GM23338 (cell line): Measurements from ENCODE around the gene SPTB. TPM values are rescaled to one million over a fixed set of nuclear protein-coding genes. Genes with fewer than 3 reads are reported as not detected.
A peak's percentile ranks its signal among the peaks of the same experiment; 100 is the strongest.

Experiments used
- ATAC-seq: fragments of 200-7000 bp; cut with Tn5 transposase; 3 replicates; pipeline ENCODE4 v1.9.1; 2020
- DNase-seq: peaks from one replicate; pipeline ENCODE4 v3.0.0-alpha.2; 2015; ENCODE audit warnings: low spot score
- H2AFZ ChIP-seq: fragments of 200-600 bp; sonication (generic); 2 replicates; pipeline ENCODE4 v1.8.0; 2016; ENCODE audit warnings: antibody characterized with exemption, mild to moderate bottlenecking, moderate library complexity
- H3F3A ChIP-seq: fragments of 200-600 bp; sonication (generic); replicated peaks from 2 replicates; pipeline ENCODE4 v1.8.0; 2017; ENCODE audit warnings: antibody characterized with exemption, mixed run types, low read depth
- H3K27ac ChIP-seq: fragments of 200-600 bp; sonication (generic); 2 replicates; pipeline ENCODE4 v1.6.1; 2016; ENCODE audit warnings: low read depth
- H3K27me3 ChIP-seq: fragments of 200-600 bp; sonication (generic); 2 replicates; pipeline ENCODE4 v1.8.0; 2016; ENCODE audit warnings: mild to moderate bottlenecking, mixed run types, moderate library complexity; ENCODE audit not compliant: insufficient read depth
- H3K36me3 ChIP-seq: fragments of 200-600 bp; sonication (generic); 2 replicates; pipeline ENCODE4 v1.8.0; 2016; ENCODE audit warnings: mild to moderate bottlenecking; ENCODE audit not compliant: insufficient read depth
- H3K4me1 ChIP-seq: fragments of 200-600 bp; sonication (generic); 2 replicates; pipeline ENCODE4 v1.8.0; 2016; ENCODE audit warnings: mild to moderate bottlenecking, moderate library complexity; ENCODE audit not compliant: insufficient read depth
- H3K4me2 ChIP-seq: fragments of 200-600 bp; sonication (generic); 2 replicates; pipeline ENCODE4 v1.7.1; 2017; ENCODE audit warnings: mixed run types
- H3K4me3 ChIP-seq: fragments of 200-600 bp; sonication (generic); 2 replicates; pipeline ENCODE4 v1.6.1; 2016; ENCODE audit warnings: mixed run types
- H3K79me2 ChIP-seq: fragments of 200-600 bp; sonication (generic); replicated peaks from 2 replicates; pipeline ENCODE4 v1.8.0; 2017; ENCODE audit warnings: mild to moderate bottlenecking; ENCODE audit not compliant: insufficient read depth
- H3K9me2 ChIP-seq: fragments of 200-600 bp; sonication (generic); 2 replicates; pipeline ENCODE4 v1.8.0; 2017; ENCODE audit not compliant: insufficient read depth
- H4K20me1 ChIP-seq: fragments of 200-600 bp; sonication (generic); replicated peaks from 2 replicates; pipeline ENCODE4 v1.8.0; 2017; ENCODE audit warnings: mild to moderate bottlenecking; ENCODE audit not compliant: insufficient read depth
- H3K27ac Mint-ChIP-seq: 2 replicates; pipeline ENCODE4 v1.8.0; 2020; ENCODE audit warnings: inconsistent platforms, mild to moderate bottlenecking, moderate library complexity, mixed read lengths
- H3K27me3 Mint-ChIP-seq: 3 replicates; pipeline ENCODE4 v1.8.0; 2022; ENCODE audit warnings: low read depth, mild to moderate bottlenecking, moderate library complexity, mixed read lengths, inconsistent platforms; ENCODE audit not compliant: insufficient read depth, poor library complexity
- H3K36me3 Mint-ChIP-seq: 3 replicates; pipeline ENCODE4 v1.8.0; 2021; ENCODE audit warnings: low read depth, mild to moderate bottlenecking, inconsistent platforms, moderate library complexity, mixed read lengths
- H3K4me1 Mint-ChIP-seq: 3 replicates; pipeline ENCODE4 v1.8.0; 2020; ENCODE audit warnings: mild to moderate bottlenecking, inconsistent platforms, mixed read lengths
- H3K4me3 Mint-ChIP-seq: 3 replicates; pipeline ENCODE4 v1.8.0; 2021; ENCODE audit warnings: moderate library complexity, mild to moderate bottlenecking, inconsistent platforms, mixed read lengths
- H3K9me3 Mint-ChIP-seq: 3 replicates; pipeline ENCODE4 v1.8.0; 2020; ENCODE audit warnings: moderate library complexity, mild to moderate bottlenecking, inconsistent platforms, mixed read lengths
- CREB1 ChIP-seq: fragments of 250-450 bp; sonication (Bioruptor Pico); IDR thresholded peaks from 2 replicates; pipeline ENCODE4 v1.5.0; 2020; ENCODE audit warnings: low read depth, mild to moderate bottlenecking, moderate library complexity
- POLR2AphosphoS5 ChIP-seq: IDR thresholded peaks from 2 replicates; pipeline ENCODE4 v1.6.1; 2016; ENCODE audit warnings: antibody characterized with exemption, low read depth
- STAT1 ChIP-seq: IDR thresholded peaks from one replicate; pipeline ENCODE4 v1.6.1; 2016; ENCODE audit warnings: antibody characterized with exemption; ENCODE audit not compliant: unreplicated experiment
- ZNF114 ChIP-seq: fragments of 250-450 bp; sonication (Bioruptor Pico); IDR thresholded peaks from 2 replicates; pipeline ENCODE4 v1.5.0; 2020; ENCODE audit warnings: mild to moderate bottlenecking, moderate library complexity
- polyA plus RNA-seq: library from polyadenylated mRNA; unstranded; fragments of >200 nt; fragmentation: Nextera tagmentation; extraction: Ambion mirVana; gene quantifications from 2 replicates; pipeline ENCODE4 v1.2.1, GENCODE V29; 2016
- total RNA-seq: library from RNA; depleted of rRNA; stranded (reverse); fragments of >200 nt; shearing (Covaris generic); gene quantifications from 2 replicates; pipeline ENCODE4 v1.2.3, GENCODE V29; 2014
- TF ChIP-seq, protein P1 (sequence below): fragments of 250-450 bp; sonication (Bioruptor Pico); IDR thresholded peaks from 2 replicates; pipeline ENCODE4 v1.5.0; 2020; ENCODE audit warnings: mild to moderate bottlenecking, moderate library complexity
- TF ChIP-seq, protein P2 (sequence below), 2 experiments: fragments of 200-600 bp in 1 of 2; sonication (generic) in 1 of 2; conservative IDR thresholded peaks; 2 replicates each; pipeline versions ENCODE4 v1.5.1 to v1.6.1; 2016 to 2017; ENCODE audit warnings: antibody characterized with exemption in 2 of 2, low read depth in 2 of 2, mild to moderate bottlenecking in 2 of 2, moderate library complexity in 1 of 2
- TF ChIP-seq, protein P3 (sequence below): IDR thresholded peaks from 2 replicates; pipeline ENCODE4 v1.6.1; 2016; ENCODE audit warnings: antibody characterized with exemption

SPTB gene
- total and polyA plus RNA-seq, 2 experiments from 2014 or later, result 1.1 to 1.9 TPM

DNA sequence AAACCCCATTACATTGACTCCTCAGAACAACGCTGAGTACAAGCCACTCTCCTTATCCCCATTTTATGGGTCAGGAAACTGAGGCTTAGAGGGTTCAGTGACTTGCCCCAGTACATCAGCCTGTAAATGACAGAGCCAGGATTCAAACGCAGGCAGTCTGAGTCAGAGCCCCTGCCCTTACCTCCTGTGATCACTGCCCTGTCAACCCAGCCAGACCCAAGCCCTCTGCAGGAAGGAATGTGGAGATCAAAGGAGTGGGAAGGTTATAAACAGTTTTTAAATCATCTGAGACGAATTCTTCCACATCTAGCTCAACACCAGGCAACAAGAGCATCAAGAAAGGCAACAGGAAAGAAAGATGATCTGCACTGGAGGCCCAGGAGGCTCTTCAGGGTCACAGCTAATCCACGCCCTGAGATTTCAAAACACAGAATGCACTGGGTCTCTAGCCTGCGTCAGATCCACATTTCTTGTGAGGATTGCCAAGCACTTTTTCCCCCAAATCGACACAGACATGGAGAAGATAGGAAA lies 38.5 kb downstream of the SPTB start:
- Mint-ChIP-seq H3K4me3 (no peak overlapping the region), H3K4me1 (peaks cover 26% of the 10 kb centered on the region), H3K27ac (no peak overlapping the region), H3K9me3 (no peaks in the 10 kb centered on the region), H3K36me3 (no peaks in the 10 kb centered on the region), H3K27me3 (peaks cover 3% of the 10 kb centered on the region)
- H3K79me2 ChIP-seq, result no peaks in the 10 kb centered on the region
- peaks cover 22% of the 10 kb centered on the region for H3K4me1 ChIP-seq
- no peaks in the 10 kb centered on the region for H3K9me2 ChIP-seq
- no peaks in the 10 kb centered on the region for H3K36me3 ChIP-seq
- TF ChIP-seq, protein P1, sequence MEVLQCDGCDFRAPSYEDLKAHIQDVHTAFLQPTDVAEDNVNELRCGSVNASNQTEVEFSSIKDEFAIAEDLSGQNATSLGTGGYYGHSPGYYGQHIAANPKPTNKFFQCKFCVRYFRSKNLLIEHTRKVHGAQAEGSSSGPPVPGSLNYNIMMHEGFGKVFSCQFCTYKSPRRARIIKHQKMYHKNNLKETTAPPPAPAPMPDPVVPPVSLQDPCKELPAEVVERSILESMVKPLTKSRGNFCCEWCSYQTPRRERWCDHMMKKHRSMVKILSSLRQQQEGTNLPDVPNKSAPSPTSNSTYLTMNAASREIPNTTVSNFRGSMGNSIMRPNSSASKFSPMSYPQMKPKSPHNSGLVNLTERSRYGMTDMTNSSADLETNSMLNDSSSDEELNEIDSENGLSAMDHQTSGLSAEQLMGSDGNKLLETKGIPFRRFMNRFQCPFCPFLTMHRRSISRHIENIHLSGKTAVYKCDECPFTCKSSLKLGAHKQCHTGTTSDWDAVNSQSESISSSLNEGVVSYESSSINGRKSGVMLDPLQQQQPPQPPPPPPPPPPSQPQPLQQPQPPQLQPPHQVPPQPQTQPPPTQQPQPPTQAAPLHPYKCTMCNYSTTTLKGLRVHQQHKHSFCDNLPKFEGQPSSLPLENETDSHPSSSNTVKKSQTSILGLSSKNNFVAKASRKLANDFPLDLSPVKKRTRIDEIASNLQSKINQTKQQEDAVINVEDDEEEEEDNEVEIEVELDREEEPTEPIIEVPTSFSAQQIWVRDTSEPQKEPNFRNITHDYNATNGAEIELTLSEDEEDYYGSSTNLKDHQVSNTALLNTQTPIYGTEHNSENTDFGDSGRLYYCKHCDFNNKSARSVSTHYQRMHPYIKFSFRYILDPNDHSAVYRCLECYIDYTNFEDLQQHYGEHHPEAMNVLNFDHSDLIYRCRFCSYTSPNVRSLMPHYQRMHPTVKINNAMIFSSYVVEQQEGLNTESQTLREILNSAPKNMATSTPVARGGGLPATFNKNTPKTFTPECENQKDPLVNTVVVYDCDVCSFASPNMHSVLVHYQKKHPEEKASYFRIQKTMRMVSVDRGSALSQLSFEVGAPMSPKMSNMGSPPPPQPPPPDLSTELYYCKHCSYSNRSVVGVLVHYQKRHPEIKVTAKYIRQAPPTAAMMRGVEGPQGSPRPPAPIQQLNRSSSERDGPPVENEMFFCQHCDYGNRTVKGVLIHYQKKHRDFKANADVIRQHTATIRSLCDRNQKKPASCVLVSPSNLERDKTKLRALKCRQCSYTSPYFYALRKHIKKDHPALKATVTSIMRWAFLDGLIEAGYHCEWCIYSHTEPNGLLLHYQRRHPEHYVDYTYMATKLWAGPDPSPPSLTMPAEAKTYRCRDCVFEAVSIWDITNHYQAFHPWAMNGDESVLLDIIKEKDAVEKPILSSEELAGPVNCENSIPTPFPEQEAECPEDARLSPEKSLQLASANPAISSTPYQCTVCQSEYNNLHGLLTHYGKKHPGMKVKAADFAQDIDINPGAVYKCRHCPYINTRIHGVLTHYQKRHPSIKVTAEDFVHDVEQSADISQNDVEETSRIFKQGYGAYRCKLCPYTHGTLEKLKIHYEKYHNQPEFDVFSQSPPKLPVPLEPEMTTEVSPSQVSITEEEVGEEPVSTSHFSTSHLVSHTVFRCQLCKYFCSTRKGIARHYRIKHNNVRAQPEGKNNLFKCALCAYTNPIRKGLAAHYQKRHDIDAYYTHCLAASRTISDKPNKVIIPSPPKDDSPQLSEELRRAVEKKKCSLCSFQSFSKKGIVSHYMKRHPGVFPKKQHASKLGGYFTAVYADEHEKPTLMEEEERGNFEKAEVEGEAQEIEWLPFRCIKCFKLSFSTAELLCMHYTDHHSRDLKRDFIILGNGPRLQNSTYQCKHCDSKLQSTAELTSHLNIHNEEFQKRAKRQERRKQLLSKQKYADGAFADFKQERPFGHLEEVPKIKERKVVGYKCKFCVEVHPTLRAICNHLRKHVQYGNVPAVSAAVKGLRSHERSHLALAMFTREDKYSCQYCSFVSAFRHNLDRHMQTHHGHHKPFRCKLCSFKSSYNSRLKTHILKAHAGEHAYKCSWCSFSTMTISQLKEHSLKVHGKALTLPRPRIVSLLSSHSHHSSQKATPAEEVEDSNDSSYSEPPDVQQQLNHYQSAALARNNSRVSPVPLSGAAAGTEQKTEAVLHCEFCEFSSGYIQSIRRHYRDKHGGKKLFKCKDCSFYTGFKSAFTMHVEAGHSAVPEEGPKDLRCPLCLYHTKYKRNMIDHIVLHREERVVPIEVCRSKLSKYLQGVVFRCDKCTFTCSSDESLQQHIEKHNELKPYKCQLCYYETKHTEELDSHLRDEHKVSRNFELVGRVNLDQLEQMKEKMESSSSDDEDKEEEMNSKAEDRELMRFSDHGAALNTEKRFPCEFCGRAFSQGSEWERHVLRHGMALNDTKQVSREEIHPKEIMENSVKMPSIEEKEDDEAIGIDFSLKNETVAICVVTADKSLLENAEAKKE (CRISPR knock-in tag), result no peak
- TF ChIP-seq, protein P2, sequence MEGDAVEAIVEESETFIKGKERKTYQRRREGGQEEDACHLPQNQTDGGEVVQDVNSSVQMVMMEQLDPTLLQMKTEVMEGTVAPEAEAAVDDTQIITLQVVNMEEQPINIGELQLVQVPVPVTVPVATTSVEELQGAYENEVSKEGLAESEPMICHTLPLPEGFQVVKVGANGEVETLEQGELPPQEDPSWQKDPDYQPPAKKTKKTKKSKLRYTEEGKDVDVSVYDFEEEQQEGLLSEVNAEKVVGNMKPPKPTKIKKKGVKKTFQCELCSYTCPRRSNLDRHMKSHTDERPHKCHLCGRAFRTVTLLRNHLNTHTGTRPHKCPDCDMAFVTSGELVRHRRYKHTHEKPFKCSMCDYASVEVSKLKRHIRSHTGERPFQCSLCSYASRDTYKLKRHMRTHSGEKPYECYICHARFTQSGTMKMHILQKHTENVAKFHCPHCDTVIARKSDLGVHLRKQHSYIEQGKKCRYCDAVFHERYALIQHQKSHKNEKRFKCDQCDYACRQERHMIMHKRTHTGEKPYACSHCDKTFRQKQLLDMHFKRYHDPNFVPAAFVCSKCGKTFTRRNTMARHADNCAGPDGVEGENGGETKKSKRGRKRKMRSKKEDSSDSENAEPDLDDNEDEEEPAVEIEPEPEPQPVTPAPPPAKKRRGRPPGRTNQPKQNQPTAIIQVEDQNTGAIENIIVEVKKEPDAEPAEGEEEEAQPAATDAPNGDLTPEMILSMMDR (conservative IDR thresholded peaks at IDR 0.05; ENCODE audit: low read depth in 2 of 2), result peak; percentile 64 to 69
- TF ChIP-seq POLR2AphosphoS5, result no peak
- no peak overlapping the region for H3K4me2 ChIP-seq
- ATAC-seq (peak; percentile 90), DNase-seq (peak; percentile 79)
- no peaks in the 10 kb centered on the region for H3F3A ChIP-seq
- H3K4me3 ChIP-seq, result no peak overlapping the region
- no peaks in the 10 kb centered on the region for H3K27me3 ChIP-seq
- no peaks in the 10 kb centered on the region; the same call in 1 of the 2 replicates for H4K20me1 ChIP-seq
- no peak overlapping the region for H2AFZ ChIP-seq
- no peak overlapping the region for H3K27ac ChIP-seq

DNA sequence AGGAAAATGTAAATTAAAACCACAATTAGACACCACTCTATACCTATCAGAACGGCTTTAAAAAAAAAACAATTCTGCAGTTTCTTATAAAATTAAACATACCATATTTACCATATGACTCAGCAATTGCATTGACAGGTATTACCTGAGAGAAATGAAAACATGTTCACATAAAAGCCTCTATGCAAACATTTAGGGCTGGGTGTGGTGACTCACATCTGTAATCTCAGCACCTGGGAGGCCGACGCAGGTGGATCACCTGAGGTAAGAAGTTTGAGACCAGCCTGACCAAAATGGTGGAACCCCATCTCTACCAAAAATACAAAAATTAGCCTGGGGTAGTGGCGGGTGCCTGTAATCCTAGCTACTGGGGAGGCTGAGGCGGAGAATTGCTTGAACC lies 41.1 kb downstream of the SPTB start:
- Histone ChIP-seq H3K79me2 (no peaks in the 10 kb centered on the region), H3K9me2 (no peaks in the 10 kb centered on the region), H3K36me3 (no peaks in the 10 kb centered on the region), H3F3A (no peaks in the 10 kb centered on the region), H3K4me1 (peaks cover 10% of the 10 kb centered on the region; the same call in 1 of the 2 replicates), H3K27ac (no peak overlapping the region), H3K4me3 (no peak overlapping the region), H3K4me2 (no peak overlapping the region), H4K20me1 (no peaks in the 10 kb centered on the region; the same call in 1 of the 2 replicates), H2AFZ (no peak overlapping the region), H3K27me3 (no peaks in the 10 kb centered on the region)
- H3K4me1 Mint-ChIP-seq, result peaks cover 9% of the 10 kb centered on the region
- H3K36me3 Mint-ChIP-seq, result no peaks in the 10 kb centered on the region
- no peak overlapping the region for H3K27ac Mint-ChIP-seq
- H3K9me3 Mint-ChIP-seq, result no peaks in the 10 kb centered on the region
- DNase-seq (no peak), ATAC-seq (no peak)
- TF ChIP-seq ZNF114 (CRISPR knock-in tag) (no peak), STAT1 (no peak), POLR2AphosphoS5 (no peak), CREB1 (CRISPR knock-in tag) (no peak)
- TF ChIP-seq, protein P3, sequence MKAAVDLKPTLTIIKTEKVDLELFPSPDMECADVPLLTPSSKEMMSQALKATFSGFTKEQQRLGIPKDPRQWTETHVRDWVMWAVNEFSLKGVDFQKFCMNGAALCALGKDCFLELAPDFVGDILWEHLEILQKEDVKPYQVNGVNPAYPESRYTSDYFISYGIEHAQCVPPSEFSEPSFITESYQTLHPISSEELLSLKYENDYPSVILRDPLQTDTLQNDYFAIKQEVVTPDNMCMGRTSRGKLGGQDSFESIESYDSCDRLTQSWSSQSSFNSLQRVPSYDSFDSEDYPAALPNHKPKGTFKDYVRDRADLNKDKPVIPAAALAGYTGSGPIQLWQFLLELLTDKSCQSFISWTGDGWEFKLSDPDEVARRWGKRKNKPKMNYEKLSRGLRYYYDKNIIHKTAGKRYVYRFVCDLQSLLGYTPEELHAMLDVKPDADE, result no peak
- H3K27me3 Mint-ChIP-seq, result peaks cover 3% of the 10 kb centered on the region
- H3K4me3 Mint-ChIP-seq, result no peak overlapping the region
